ENCODE data around the gene BMI1.

DNA sequence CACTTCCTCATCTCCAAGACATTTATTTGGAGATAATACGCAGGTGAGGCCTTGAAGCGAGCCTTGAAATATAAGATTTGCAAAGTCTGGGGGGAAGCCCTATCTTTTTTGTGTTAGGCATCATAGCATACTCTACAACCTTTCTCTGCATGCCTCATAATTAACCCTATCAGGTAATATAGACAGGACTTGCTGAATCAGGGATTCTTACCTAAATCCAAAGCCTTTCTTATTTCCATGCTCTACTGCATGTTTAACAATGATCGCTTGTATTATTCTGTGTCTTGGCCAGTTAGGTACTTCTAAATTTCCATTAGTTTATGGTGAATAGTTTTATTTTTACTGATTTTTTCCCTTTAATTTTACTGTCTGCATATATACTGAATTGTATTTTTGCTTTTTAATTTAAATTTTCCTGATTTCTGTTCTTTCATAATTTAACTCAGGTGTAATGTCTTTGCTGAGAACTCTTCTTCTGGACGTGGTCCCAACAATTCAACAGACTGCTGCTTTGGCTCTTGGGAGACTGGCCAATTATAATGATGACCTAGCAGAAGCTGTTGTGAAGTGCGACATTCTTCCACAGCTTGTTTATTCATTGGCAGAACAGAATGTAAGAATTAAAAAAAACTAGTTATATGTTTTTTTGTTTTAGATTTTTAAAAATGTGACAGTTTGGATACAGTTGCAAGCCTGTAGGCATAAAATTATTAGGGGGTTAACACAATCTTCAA is 43.7 kb downstream of the BMI1 start:
- TF ChIP-seq CTCF (conservative IDR thresholded peaks at IDR 0.05; ENCODE audit: low read depth, low read length): no peak
- TF ChIP-seq EZH2 (IDR thresholded peaks at IDR 0.05; ENCODE audit: borderline replicate concordance, low read depth, low read length, poor library complexity, severe bottlenecking): no peak

All from A673 (cell line).